Measurements from ENCODE around the gene MCFD2.

GRCh38 chr2:46955764-46956163 lies 40.2 kb upstream of the MCFD2 start:
- no peak for TF ChIP-seq TAF1 (IDR thresholded peaks at IDR 0.05; ENCODE audit: borderline replicate concordance, low read depth, low read length)
- TF ChIP-seq, protein P1, sequence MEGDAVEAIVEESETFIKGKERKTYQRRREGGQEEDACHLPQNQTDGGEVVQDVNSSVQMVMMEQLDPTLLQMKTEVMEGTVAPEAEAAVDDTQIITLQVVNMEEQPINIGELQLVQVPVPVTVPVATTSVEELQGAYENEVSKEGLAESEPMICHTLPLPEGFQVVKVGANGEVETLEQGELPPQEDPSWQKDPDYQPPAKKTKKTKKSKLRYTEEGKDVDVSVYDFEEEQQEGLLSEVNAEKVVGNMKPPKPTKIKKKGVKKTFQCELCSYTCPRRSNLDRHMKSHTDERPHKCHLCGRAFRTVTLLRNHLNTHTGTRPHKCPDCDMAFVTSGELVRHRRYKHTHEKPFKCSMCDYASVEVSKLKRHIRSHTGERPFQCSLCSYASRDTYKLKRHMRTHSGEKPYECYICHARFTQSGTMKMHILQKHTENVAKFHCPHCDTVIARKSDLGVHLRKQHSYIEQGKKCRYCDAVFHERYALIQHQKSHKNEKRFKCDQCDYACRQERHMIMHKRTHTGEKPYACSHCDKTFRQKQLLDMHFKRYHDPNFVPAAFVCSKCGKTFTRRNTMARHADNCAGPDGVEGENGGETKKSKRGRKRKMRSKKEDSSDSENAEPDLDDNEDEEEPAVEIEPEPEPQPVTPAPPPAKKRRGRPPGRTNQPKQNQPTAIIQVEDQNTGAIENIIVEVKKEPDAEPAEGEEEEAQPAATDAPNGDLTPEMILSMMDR (IDR thresholded peaks at IDR 0.05) = no peak
- no peak for TF ChIP-seq REST (IDR thresholded peaks at IDR 0.05; ENCODE audit: low read depth, low read length)
- no peak for TF ChIP-seq JUND (IDR thresholded peaks at IDR 0.05)
- no peak for TF ChIP-seq TCF12 (IDR thresholded peaks at IDR 0.05)

Measured in SK-N-SH (cell line).